CD1c-positive myeloid dendritic cell (primary cell): ENCODE data around the gene PIF1.

Experiments
- DNase-seq: peaks from one replicate; pipeline ENCODE4 v3.0.0-alpha.2; 2016; ENCODE audit errors: extremely low spot score

The PIF1 gene

GRCh38 chr15:64774629-64775493 lies 50.6 kb downstream of the PIF1 start:
- peak; percentile 23 for DNase-seq

GRCh38 chr15:64774037-64774628 lies 51.3 kb downstream of the PIF1 start:
- no peak for DNase-seq

DNA sequence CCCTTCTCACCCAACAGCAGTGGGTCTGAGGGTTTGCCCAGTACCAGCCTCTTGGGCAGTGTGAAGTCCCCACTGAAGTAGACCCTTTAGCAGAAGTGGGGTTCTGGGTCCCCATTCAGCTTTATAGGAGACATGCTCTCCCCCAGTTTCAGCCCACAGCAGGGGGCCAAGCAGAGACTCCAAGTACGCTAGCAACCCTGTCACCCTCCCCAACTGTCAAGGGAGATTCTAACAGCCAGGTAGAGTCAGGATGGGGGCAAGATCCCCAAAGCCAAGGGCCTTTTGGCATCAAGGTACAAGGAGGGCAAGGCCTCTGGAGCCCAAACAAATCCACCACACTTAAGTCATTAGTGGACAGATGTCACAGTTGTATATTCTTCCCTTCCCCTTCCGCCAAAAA lies 51.8 kb downstream of the PIF1 start:
- no peak for DNase-seq

DNA sequence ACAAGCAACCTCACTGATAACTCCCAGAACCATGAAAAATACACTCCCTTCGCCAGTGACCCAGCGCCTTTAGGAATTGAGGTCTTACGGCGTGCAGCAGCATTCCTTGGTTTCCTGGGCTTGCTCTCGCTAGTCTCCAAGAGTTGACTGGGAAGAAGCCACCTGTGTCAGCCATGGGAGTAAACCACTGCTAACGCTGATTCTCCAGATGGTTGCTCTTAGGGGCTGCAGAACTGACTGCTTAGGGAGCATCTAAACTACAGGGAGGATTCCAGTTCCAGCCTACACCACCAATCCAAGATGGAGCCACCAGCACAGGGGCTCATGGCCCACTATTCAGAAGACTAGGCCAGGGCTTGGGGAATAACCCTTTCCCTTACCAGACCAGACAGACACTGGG lies 52.5 kb downstream of the PIF1 start:
- DNase-seq = no peak

DNA sequence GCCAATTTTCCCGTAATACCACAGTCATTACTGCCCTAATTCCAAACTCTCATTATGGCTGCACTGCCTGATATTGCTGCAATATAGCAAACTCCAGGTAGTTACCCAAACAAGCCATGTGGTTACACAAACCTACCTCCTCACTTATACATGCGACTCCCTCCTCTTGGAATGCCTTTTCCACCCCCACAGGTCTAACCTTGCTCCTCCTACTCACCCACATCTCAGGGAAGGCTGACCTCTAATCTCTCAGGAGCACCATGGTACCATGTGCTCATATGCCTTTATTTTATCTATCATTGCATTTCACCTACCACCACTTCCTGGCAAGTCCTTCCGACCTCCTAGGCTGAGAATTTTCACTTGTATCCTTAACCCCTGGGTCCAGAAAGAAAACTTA lies 53.0 kb downstream of the PIF1 start:
- no peak for DNase-seq

DNA sequence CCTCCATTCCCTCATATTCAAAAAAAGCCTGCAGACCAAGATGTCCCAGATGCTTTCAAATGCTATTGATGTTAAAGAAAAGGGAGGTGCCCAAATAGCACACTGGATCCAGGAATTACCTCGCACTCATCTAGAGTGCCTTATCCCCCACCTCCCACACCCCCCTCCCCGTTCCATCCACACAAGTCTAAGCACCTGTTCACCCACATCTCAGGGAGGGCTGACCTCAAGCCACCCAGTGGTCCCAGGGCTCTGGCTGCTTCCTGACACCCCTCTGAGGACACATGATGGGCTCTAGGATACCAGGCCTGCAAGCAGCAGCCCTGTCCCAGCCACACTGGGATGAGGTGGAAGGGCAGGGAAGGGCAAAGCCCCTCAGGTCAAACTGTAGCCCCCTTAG lies 54.8 kb downstream of the PIF1 start:
- no peak for DNase-seq

- peak; percentile 24 for DNase-seq
Measured at GRCh38 chr15:64767203-64767602, 58.2 kb downstream of the PIF1 start.

- no peak for DNase-seq
Measured at GRCh38 chr15:64766058-64766457, 59.4 kb downstream of the PIF1 start.
